ENCODE results near the gene COL4A6. TPM values are rescaled to one million over a fixed set of nuclear protein-coding genes. Genes with fewer than 3 reads are reported as not detected.
A peak's percentile ranks its signal among the peaks of the same experiment; 100 is the strongest.

COL4A6 gene
- total RNA-seq, 1 experiment from 2014 or later, result 2.4 TPM

- H3K9ac ChIP-seq (ENCODE audit: low read length), result no peak overlapping the region
- intact Hi-C loops (cut with micrococcal nuclease), result no loop called here
- no TSS peak for BruUV-seq (replicated peaks)
- H3K36me3 ChIP-seq (ENCODE audit: control insufficient read depth in 1 of 2, insufficient read depth in 2 of 2, low read length in 2 of 2), result no peaks in the 10 kb centered on the region
- peaks cover 2 to 8% of the 10 kb centered on the region in 2 experiments; a peak in 2 of 4 replicates for H3K4me1 ChIP-seq (ENCODE audit: control insufficient read depth in 1 of 2, insufficient read depth in 2 of 2, low read length in 2 of 2)
- no peak for DNase-seq (ENCODE audit: low read depth, low spot score)
- no peak overlapping the region for H3K27ac ChIP-seq (ENCODE audit: low read depth, low read length)
- ChIA-PET RAD21 (ENCODE audit: low non-redundant PET in 1 of 2, low total read pairs in 2 of 2, uncharacterized antibody in 2 of 2, unreplicated experiment in 2 of 2) (no interaction called here), CTCF (no interaction called here), POLR2A (no interaction called here)
- H3K4me2 ChIP-seq (ENCODE audit: low read length), result no peak overlapping the region
- no peak for TF ChIP-seq CBX3 (IDR thresholded peaks at IDR 0.05; ENCODE audit: low read depth)
- TF ChIP-seq, protein P1, sequence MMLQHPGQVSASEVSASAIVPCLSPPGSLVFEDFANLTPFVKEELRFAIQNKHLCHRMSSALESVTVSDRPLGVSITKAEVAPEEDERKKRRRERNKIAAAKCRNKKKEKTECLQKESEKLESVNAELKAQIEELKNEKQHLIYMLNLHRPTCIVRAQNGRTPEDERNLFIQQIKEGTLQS (IDR thresholded peaks at IDR 0.05), result no peak
- TF ChIP-seq TCF7L2 (IDR thresholded peaks at IDR 0.05; ENCODE audit: borderline replicate concordance, extremely low read depth, insufficient read depth, insufficient read length), result no peak
- no peaks in the 10 kb centered on the region for H4K20me1 ChIP-seq (ENCODE audit: insufficient read depth)
- no peak for ATAC-seq
- no peak overlapping the region for H3K4me3 ChIP-seq (replicated peaks in 1 of 2; ENCODE audit: low read depth in 1 of 2, low read length in 2 of 2)
- H2AFZ ChIP-seq (ENCODE audit: low read depth, low read length, poor library complexity, severe bottlenecking), result no peak overlapping the region
- no peaks in the 10 kb centered on the region for H3K9me3 ChIP-seq (ENCODE audit: control insufficient read depth in 1 of 2, insufficient read depth in 1 of 2, low read depth in 1 of 2, low read length in 2 of 2)
- H3K9me2 ChIP-seq (ENCODE audit: insufficient read depth), result no peaks in the 10 kb centered on the region
- H3K27me3 ChIP-seq (ENCODE audit: insufficient read depth, low read length), result no peaks in the 10 kb centered on the region
- no peaks in the 10 kb centered on the region for H3K79me2 ChIP-seq (ENCODE audit: insufficient read depth, low read length)
Observed at GRCh38 chrX:108160309-108160708, 277.9 kb downstream of the COL4A6 start.

- no peak overlapping the region for H3K4me3 ChIP-seq (replicated peaks in 1 of 2; ENCODE audit: low read depth in 1 of 2, low read length in 2 of 2)
- H3K9me2 ChIP-seq (ENCODE audit: insufficient read depth), result no peaks in the 10 kb centered on the region
- POLR2A ChIA-PET, result no interaction called here
- TF ChIP-seq, protein P1 (IDR thresholded peaks at IDR 0.05), result no peak
- no peak for TF ChIP-seq TCF7L2 (IDR thresholded peaks at IDR 0.05; ENCODE audit: borderline replicate concordance, extremely low read depth, insufficient read depth, insufficient read length)
- TF ChIP-seq POLR2AphosphoS5 (IDR thresholded peaks at IDR 0.05; ENCODE audit: low read depth, low read length), result no peak
- TF ChIP-seq JUND (IDR thresholded peaks at IDR 0.05), result no peak
- TF ChIP-seq SIN3A (IDR thresholded peaks at IDR 0.05; ENCODE audit: low read depth), result no peak
- TF ChIP-seq SRF (IDR thresholded peaks at IDR 0.05; ENCODE audit: low read depth), result no peak
- TF ChIP-seq YY1 (IDR thresholded peaks at IDR 0.05; ENCODE audit: extremely low read depth, insufficient replicate concordance, low read depth, low read length), result no peak
- no peak for TF ChIP-seq ZFX (IDR thresholded peaks at IDR 0.05)
- TF ChIP-seq RAD21 (IDR thresholded peaks at IDR 0.05; ENCODE audit: low read depth), result no peak
- TF ChIP-seq SP1 (IDR thresholded peaks at IDR 0.05; ENCODE audit: low read depth), result no peak
- no peak for TF ChIP-seq MAX (IDR thresholded peaks at IDR 0.05)
- H3K36me3 ChIP-seq (ENCODE audit: control insufficient read depth in 1 of 2, insufficient read depth in 2 of 2, low read length in 2 of 2), result no peaks in the 10 kb centered on the region
- H3K4me2 ChIP-seq (ENCODE audit: low read length), result peak overlapping the region; percentile 23
- no peaks in the 10 kb centered on the region for H3K79me2 ChIP-seq (ENCODE audit: insufficient read depth, low read length)
- RAD21 ChIA-PET (ENCODE audit: low non-redundant PET in 1 of 2, low total read pairs in 2 of 2, uncharacterized antibody in 2 of 2, unreplicated experiment in 2 of 2), result no interaction called here
- H3K4me1 ChIP-seq (ENCODE audit: control insufficient read depth in 1 of 2, insufficient read depth in 2 of 2, low read length in 2 of 2), result peaks cover 2 to 8% of the 10 kb centered on the region in 2 experiments; a peak in 1 of 4 replicates
- H3K9ac ChIP-seq (ENCODE audit: low read length), result no peak overlapping the region
- no peaks in the 10 kb centered on the region for H4K20me1 ChIP-seq (ENCODE audit: insufficient read depth)
- ATAC-seq (peak; percentile 40; the same call in 1 of the 2 replicates), DNase-seq (ENCODE audit: low read depth, low spot score) (no peak)
- CTCF ChIA-PET, result no interaction called here
- no peaks in the 10 kb centered on the region for H3K9me3 ChIP-seq (ENCODE audit: control insufficient read depth in 1 of 2, insufficient read depth in 1 of 2, low read depth in 1 of 2, low read length in 2 of 2)
- no TSS peak for BruUV-seq (replicated peaks)
- no peak overlapping the region for H3K27ac ChIP-seq (ENCODE audit: low read depth, low read length)
- intact Hi-C loops (cut with micrococcal nuclease), result no loop called here
- H2AFZ ChIP-seq (ENCODE audit: low read depth, low read length, poor library complexity, severe bottlenecking), result no peak overlapping the region
- H3K27me3 ChIP-seq (ENCODE audit: insufficient read depth, low read length), result no peaks in the 10 kb centered on the region
Observed at GRCh38 chrX:108159028-108159670, 279.1 kb downstream of the COL4A6 start.
